Progenitor cell of endocrine pancreas (in vitro differentiated cells): ENCODE data around the gene TRAF6. TPM values are rescaled to one million over a fixed set of nuclear protein-coding genes. Genes with fewer than 3 reads are reported as not detected.

Experiments used
- DNase-seq: peaks from one replicate; pipeline ENCODE4 v3.0.0; 2021; ENCODE audit warnings: low spot score; ENCODE audit not compliant: unreplicated experiment
- H3K27ac Mint-ChIP-seq: 2 replicates; pipeline ENCODE4 v1.8.0; 2021; ENCODE audit warnings: mild to moderate bottlenecking, moderate library complexity, mixed read lengths
- H3K27me3 Mint-ChIP-seq: 2 replicates; pipeline ENCODE4 v1.8.0; 2021; ENCODE audit warnings: mixed read lengths
- H3K36me3 Mint-ChIP-seq: 2 replicates; pipeline ENCODE4 v1.8.0; 2022; ENCODE audit warnings: mixed read lengths; ENCODE audit not compliant: insufficient read depth
- H3K4me1 Mint-ChIP-seq: 2 replicates; pipeline ENCODE4 v1.8.0; 2021; ENCODE audit warnings: low read depth, mixed read lengths
- H3K4me3 Mint-ChIP-seq: 2 replicates; pipeline ENCODE4 v1.8.0; 2021; ENCODE audit warnings: low read depth, mild to moderate bottlenecking, moderate library complexity, mixed read lengths
- H3K9me3 Mint-ChIP-seq: 2 replicates; pipeline ENCODE4 v1.8.0; 2021; ENCODE audit warnings: low read depth, mixed read lengths
- CTCF ChIP-seq: fragments of 200-600 bp; sonication (generic); IDR thresholded peaks from one replicate; pipeline ENCODE4 v1.5.0; 2021; ENCODE audit warnings: antibody characterized with exemption, mild to moderate bottlenecking; ENCODE audit not compliant: unreplicated experiment
- total RNA-seq: library from RNA; stranded (reverse); gene quantifications from 2 replicates; pipeline ENCODE4 v1.2.1, GENCODE V29; 2021

The TRAF6 gene
- total RNA-seq, 1 donor from 2014 or later, result 15.1 TPM

- Mint-ChIP-seq H3K36me3 (no peaks in the 10 kb centered on the region), H3K4me3 (no peak overlapping the region), H3K27me3 (peaks cover 7% of the 10 kb centered on the region), H3K9me3 (no peaks in the 10 kb centered on the region), H3K27ac (no peak overlapping the region), H3K4me1 (no peaks in the 10 kb centered on the region)
- no peak for DNase-seq
- TF ChIP-seq CTCF, result no peak
Measured at GRCh38 chr11:36463781-36464180, 46.3 kb downstream of the TRAF6 start.

- Mint-ChIP-seq H3K36me3 (no peaks in the 10 kb centered on the region), H3K27ac (no peak overlapping the region), H3K4me1 (no peaks in the 10 kb centered on the region), H3K27me3 (peaks cover 7% of the 10 kb centered on the region), H3K9me3 (no peaks in the 10 kb centered on the region), H3K4me3 (no peak overlapping the region)
- DNase-seq, result no peak
- no peak for TF ChIP-seq CTCF
Measured at GRCh38 chr11:36462321-36462720, 47.8 kb downstream of the TRAF6 start.

GRCh38 chr11:36460220-36460619 is 49.9 kb downstream of the TRAF6 start:
- Mint-ChIP-seq H3K27ac (no peak overlapping the region), H3K4me1 (no peaks in the 10 kb centered on the region), H3K36me3 (no peaks in the 10 kb centered on the region), H3K9me3 (no peaks in the 10 kb centered on the region), H3K4me3 (no peak overlapping the region), H3K27me3 (peaks cover 7% of the 10 kb centered on the region)
- no peak for TF ChIP-seq CTCF
- DNase-seq, result no peak

GRCh38 chr11:36459046-36459445 is 51.0 kb downstream of the TRAF6 start:
- H3K4me3 Mint-ChIP-seq, result no peak overlapping the region
- no peaks in the 10 kb centered on the region for H3K36me3 Mint-ChIP-seq
- H3K9me3 Mint-ChIP-seq, result no peaks in the 10 kb centered on the region
- DNase-seq, result no peak
- no peak overlapping the region for H3K27ac Mint-ChIP-seq
- peaks cover 7% of the 10 kb centered on the region for H3K27me3 Mint-ChIP-seq
- no peak for TF ChIP-seq CTCF
- peaks cover 2% of the 10 kb centered on the region for H3K4me1 Mint-ChIP-seq

GRCh38 chr11:36458129-36458915 is 51.8 kb downstream of the TRAF6 start:
- Mint-ChIP-seq H3K36me3 (no peaks in the 10 kb centered on the region), H3K4me3 (no peak overlapping the region), H3K9me3 (no peaks in the 10 kb centered on the region), H3K4me1 (peaks cover 6% of the 10 kb centered on the region), H3K27ac (no peak overlapping the region), H3K27me3 (peaks cover 7% of the 10 kb centered on the region)
- no peak for DNase-seq
- no peak for TF ChIP-seq CTCF
